ENCODE results near the gene ADCY9.
"Not testable (repeated sequence)": the region's sequence is repeated elsewhere in the genome, so short reads cannot be mapped to it uniquely, and the experiment has no call there.

Gene ADCY9

DNA sequence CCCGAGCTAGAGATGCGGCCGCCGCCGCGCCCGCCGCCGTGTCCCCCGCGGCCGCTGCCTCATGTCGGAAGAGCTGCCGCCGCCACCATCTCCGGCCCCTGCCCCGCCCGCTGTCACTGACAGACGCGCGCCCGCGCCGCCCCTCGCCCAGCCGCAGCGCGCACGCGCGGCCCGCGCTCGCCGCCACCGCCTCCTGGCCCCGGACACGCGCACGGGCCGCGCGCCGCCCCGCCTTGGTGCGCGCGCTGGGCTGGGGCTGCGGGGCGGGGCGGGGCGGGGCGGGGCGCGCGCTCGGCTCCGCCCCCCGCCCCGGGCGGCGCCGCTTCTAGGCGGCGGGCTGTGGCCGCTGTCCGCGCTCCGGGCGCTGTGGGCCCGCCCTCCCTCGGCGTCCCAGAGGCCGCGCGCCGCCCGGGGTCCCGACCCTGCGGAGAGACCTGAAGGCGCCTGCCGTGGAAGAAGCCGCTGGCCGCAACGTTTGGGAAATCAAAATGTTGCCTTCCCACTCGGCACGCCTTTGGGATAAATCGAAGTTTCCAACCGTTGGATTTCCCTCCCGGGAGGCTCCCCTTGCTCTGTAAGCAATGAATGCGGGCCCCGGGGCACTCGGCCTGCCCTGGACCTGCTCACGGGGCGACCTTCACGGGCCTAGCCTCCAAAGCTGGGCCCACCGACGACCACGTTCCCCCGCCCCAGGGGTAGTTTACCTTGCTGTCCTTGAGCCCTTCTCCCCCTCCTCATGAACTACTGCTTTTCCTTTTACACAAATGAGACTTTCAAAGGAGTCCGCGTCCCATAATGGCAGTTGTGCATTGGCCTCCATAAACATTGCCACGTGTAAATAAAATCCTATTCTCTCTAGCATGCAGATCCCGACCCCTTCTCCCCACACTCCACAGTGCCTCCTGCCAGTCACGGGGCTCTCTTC is at the start of gene ADCY9:
Gene ADCY9, minus strand, starts transcription at position 118 of the 925 bp plus-strand sequence. CDS start 1,000 bp downstream, outside the sequence.
- peak; percentile 80 for DNase-seq (ENCODE audit: low spot score)

DNA sequence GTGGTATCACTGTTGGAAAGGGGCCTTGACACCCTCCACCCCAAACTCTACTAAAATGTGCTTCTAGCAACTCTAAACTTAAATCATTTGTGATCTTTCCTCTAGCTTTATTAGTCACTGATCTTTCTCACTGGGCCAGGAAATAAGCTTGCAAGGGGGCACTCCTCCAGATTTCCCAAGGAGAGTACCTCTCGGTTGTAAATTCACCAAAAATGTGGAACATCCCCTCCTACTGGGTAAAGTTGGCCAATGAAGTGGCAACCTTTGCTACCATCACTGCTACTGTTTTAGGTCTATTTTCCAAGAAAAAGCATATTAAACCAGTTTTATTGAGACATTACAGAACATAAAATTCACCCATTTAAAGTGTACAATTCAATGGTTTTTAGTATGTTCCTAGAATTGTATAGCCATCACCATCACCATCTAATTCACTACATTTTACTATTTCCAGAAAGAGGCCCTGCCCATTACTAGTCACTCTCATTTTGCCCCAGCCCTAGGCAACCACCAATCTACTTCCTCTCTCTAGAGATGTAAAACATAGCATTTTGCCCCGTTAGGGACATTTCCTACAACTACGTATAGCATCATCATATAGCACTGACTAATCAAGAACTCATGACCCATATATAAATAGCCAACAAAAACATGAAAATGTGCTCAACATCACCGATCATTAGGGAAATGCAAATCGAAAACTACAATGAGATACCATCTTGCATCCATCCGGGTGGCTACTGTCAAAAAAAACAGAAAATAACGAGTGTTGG is 44.6 kb upstream of the ADCY9 start:
- DNase-seq (ENCODE audit: low spot score): no peak

DNA sequence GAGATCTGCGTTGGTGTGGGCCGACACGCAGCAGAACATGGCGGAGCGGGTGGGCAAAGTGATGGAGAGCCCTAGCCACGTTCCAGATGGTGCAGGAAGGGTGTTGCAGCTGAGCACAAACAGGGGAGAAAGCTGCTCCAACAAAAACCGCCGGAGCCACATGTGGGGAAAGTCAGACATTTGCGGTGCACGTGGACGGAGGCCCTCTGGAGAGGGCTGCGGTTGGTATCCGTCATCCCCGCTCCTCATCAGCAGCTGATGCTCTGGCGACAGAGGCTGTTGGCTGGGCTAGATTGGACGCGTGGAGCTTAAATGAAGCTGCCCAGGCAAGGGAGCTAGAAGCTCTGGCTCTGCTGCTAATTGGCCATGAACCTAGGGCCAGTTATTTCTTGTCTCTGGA is 43.5 kb upstream of the ADCY9 start:
- DNase-seq (ENCODE audit: low spot score): no peak

DNA sequence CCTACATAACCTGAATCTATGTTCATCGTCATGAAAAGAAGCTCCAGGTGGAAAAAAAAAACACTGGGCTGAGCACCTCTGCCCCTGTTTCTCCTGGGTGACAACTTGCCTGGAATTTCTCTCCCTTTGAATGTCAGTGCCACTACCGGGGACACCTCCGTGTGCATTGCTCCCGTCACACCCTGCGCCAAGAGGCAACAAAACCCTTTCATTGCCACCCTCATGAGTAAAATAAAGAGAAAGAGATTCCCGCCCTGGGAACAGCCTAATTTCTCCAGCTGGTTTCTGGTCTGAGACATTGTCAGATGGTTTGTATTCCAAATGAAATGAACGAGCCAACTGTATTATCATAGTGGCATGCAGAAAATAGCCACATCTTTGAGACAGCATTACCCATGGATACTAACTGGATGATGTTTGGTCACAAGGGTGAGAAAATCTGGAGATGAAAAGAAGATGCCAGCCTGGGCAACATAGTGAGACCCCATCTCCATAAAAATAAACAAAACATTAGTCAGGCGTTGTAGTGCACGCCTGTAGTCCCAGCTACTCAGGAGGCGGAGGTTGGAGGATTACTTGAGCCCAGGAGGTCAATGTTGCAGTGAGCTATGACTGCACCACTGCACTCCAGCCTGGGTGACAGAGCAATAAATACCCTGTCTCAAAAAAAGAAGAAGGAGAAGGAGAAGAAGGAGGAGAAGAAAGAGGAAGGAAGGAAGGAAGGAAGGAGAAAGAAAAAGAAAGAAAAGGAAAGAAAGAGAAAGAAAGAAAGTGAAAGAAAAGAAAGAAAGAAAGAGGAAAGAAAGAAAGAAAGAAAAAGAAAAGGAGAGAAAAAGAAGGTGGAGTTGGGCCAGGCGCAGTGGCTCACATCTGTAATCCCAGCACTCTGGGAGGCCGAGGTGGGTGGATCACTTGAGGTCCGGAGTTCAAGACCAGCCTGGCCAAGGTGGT is 42.2 kb upstream of the ADCY9 start:
- no peak for DNase-seq (ENCODE audit: low spot score)

DNA sequence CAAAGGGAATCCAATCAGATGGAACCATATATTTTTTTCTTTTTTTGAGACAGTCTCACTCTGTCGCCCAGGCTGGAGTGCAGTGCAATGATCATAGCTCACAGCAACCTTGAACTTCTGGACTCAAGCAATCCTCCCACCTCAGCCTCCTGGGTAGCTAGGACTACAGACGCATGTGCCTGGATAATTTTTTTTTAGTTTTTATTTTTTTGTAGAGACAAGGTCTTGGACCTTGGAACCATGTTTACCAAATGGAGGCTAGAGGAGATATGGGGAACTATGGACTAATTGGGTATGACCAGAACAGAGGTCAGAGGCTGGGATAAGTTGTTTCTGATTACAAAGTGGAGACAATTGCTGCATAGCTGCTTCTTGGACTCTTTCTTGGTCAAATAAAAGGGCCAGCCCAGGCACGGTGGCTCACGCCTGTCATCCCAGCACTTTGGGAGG is 41.2 kb upstream of the ADCY9 start:
- DNase-seq (ENCODE audit: low spot score): no peak

DNA sequence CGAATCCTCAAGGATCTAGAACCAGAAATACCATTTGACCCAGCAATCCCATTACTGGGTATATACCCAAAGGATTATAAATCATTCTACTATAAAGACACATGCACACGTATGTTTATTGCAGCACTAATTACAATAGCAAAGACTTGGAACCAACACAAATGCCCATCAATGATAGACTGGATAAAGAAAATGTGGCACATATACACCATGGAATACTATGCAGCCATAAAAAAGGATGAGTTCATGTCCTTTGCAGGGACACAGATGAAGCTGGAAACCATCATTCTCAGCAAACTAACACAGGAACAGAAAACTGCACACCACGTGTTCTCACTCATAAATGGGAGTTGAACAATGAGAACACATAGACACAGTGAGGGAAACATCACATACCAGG is 40.3 kb upstream of the ADCY9 start:
- DNase-seq (ENCODE audit: low spot score): not testable (repeated sequence)

DNA sequence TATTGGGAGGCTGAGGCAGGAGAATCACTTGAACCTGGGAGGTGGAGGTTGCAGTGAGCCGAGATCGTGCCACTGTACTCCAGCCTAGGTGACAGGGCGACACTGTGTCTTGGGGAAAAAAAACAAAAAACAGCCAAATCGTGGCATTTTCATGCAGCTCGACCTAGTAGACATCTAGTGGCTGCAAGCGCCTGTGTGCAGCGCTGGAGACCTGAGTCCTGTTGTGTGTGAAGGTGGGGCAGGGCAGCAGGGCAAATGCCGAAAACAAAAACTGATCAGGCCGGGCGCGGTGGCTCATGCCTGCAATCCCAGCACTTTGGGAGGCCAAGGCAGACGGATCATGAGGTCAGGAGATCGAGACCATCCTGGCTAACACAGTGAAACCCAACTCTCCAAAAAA is 37.1 kb upstream of the ADCY9 start:
- not testable (repeated sequence) for DNase-seq (ENCODE audit: low spot score)

DNA sequence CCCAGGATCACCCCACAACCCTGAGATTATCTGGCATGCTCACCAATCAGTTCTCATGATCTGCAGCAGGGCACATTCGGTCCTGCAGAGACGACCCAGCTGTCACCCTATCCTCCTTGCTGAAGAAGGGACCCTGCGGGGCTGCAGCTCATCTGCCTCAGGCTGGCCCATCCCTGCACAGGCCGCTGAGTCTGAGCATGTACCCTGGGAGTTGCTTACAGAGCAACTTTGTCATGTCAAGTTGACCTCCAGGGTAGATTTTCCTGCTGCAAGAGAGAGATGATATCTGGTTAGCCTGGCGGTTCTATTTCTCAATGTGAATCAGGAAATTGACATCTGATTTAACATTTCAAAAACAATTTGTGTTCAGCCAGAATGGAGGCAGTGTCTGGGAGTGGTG is 36.0 kb upstream of the ADCY9 start:
- no peak for DNase-seq (ENCODE audit: low spot score)

DNA sequence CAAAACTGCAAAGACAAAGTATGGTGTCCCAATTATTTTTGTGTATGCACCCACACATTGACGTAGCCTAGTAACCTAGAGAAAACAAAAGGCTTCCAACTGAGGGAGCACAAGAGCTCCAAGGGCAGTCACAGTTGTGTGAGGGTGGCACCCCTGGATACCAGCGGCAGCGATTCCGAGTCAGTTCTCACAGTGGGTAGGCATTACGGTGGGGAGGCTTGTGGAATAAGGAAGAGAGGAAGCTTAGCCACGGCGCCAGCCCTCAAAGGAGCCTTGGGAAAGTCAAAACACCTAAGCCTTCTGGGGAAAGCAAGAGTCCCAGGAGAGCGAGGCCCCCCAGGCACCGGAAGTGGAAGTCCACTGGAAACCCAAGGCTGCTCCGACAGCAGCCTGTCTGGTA is 31.0 kb upstream of the ADCY9 start:
- no peak for DNase-seq (ENCODE audit: low spot score)

DNA sequence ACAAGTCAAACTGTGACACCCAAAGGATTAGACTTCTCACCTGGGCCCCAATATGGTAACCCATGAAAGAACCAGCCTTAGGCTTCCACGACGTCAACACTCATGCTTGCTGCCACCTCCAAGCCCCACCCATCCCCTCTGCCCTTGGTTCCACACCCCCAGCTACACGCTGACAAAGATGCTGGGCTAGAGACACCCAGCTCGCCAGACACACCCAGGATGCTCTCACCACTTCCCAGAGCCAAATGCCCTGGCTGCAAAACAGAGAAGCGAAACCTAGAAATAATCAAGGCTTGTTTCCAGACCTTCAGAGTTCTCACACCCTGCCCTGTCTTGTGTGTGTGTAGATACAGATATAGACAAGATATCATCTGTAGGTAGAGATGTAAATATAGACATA is 26.0 kb upstream of the ADCY9 start:
- DNase-seq (ENCODE audit: low spot score): no peak

DNA sequence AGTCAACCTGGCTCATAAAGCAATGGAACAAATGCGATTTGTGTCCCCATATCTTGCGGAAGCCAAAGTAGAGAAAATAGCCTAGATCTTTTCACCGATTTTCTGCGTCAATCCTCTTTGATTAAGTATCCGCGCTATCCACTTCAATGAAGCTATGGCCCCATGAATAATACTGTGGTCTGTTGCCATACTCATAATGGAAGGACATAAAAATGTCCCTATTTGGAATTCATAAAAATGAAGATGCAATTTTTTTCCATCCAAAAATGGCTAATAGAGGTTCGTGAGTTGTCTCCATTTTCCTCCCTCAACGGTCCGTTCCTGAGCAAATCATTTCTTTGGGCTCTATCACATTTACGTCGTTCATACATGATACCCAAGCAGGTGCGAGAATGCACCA is 25.4 kb upstream of the ADCY9 start:
- DNase-seq (ENCODE audit: low spot score): no peak

DNA sequence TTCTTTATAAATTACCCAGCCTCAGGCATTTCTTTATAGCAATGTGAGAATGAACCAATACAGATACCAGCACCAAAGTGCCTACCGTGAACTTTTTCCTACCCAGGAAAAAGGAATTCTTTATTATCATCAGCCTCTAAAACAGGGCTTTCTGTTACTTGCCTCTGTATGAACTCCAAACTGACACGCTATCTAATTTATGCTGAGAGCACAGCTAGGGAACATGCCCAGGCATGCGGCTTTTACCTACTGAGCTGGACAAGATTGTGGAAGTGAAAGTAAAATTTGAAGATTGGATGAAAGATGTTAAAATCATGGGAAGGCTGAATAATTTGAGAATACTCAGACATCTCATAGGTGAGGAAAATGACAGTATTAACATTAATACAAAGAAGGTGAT is 24.4 kb upstream of the ADCY9 start:
- DNase-seq (ENCODE audit: low spot score): no peak

DNA sequence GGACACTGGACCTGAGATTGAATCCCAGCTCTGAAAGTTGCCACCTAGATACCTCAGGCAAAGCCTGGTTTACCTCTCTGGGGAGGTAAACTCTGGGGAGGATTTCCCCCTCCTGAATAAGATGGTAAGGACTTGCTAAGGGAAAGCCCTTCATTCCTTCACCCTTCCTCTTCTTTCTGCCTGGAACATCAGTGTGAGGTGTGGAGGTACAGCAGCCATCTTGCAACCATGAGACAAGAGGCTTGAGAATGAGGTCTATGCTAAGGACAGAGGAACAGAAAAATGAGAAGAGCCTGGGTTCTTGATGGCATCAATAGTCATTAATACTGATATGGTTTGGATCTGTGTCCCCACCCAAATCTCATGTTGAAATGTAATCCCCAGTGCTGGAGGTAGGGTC is 23.7 kb upstream of the ADCY9 start:
- DNase-seq (ENCODE audit: low spot score): no peak

DNA sequence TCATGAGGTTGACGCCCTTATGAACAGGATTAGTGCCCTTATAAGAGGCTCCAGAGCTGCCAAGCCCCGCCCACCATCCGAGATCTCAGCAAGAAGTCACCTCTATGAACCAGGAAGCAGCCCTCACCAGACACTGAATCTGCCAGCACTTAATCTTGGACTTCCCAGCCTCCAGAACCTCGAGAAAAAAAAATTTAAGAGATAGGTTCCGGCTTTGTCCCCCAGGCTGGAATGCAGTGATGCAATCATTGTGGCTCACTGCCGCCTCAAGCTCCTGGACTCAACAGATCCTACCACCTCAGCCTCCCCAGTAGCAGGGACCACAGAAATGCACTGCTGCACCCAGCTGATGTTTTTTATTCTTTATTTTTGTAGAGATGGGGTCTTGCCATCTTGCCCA is 22.5 kb upstream of the ADCY9 start:
- no peak for DNase-seq (ENCODE audit: low spot score)

DNA sequence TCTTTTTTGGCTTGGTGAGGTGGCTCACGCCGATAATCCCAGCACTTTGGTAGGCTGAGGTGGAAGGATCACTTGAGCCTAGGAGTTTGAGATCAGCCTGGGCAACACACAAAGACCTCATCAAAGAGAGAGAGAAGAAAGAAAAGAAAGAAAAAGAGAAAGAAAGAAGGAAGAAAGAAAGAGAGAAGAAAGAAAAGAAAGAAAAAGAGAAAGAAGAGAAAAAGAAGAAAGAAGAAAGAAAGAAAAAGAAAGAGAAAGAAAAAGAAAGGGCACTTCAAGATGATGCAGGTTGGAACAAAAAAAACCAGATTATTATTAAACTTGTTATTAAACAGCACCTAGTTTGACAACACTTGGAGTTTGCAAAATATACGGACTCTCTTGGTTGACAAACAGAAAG is 21.2 kb upstream of the ADCY9 start:
- DNase-seq (ENCODE audit: low spot score): no peak

DNA sequence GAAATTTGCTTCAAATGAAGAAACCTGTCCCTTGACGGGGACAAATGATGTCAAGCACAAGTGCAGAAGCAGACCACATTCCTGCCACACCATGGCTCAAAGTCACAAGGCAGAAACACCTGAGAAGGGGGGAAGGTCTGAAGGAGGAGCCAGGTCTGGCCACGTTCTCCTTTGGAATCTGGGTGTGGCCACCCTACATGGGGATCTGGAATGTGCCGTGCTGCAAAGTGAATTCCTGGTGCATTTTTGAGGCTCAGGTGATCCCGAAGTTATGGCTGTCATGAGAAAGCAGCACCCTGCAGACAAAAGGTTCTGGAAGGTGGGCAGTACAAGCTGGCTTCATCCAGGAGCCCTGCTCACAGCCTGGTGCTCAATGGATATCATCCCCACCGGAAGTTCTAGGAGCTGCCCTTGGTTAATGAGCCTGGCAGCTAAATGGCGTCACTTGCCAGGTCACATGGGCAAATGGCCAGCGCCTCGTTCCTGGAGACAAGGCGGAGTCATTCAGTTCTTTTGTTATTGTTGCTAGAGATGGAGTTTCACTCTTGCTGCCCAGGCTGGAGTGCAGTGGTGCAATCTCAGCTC is 20.1 kb upstream of the ADCY9 start:
- no peak for DNase-seq (ENCODE audit: low spot score)

DNA sequence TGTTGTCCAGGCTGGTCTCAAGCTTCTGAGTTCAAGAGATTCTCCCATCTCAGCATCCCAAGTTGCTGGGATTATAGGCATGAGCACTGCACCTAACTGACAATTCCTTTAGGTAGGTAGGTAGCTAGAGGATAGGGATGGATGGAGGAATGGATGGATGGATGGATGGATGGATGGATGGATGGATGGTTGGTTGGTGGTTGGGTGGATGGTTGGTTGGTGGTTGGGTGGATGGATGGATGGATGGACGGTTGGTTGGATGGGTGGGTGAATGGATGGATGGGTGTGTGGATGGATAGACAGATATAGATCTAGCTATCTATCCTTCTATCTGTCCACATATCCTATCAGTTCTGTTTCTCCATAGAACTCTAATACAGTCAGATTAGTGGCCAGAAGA is 19.3 kb upstream of the ADCY9 start:
- no peak for DNase-seq (ENCODE audit: low spot score)

DNA sequence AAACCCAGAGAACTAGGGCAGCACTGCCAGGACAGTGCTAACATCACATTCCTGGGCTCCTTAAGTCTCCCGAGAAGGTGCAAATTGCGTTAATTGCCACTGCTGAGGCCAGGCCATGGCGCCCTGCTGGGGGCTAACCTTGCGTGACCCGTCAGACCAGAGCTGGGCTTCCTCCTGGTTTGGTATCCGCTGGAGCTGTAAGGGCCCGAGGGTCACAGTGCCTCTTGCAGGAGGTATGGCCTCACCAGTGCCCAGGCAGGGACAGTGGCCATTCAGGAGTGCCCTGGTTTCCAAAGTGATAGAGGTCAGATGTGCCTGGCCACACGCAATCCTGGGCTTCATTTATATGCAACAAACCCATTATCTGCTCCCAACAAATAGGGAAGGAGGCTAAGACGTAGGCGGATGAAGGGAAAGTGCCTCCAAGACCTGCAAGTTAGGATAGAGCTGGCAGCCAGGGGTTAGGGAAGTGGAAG is 17.7 kb upstream of the ADCY9 start:
- no peak for DNase-seq (ENCODE audit: low spot score)

DNA sequence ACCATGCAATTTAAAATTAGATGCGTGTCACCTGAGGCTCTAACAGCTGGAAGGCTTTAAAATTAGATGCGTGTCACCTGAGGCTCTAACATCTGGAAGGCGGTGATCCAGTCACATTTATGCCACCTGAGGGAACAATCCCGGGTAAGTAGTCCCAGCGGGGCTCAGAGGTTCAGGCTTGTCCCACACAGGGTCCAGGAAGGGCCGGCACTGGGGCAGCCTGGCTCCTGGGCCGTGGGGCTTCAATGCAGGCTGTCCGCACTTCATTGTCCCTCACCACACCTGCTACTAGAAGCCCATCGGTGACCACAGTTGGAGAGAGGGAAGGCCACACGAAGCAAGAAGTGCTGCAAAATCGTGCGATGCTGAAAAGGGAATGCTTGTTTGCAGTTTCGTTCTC is 15.4 kb upstream of the ADCY9 start:
- no peak for DNase-seq (ENCODE audit: low spot score)

DNA sequence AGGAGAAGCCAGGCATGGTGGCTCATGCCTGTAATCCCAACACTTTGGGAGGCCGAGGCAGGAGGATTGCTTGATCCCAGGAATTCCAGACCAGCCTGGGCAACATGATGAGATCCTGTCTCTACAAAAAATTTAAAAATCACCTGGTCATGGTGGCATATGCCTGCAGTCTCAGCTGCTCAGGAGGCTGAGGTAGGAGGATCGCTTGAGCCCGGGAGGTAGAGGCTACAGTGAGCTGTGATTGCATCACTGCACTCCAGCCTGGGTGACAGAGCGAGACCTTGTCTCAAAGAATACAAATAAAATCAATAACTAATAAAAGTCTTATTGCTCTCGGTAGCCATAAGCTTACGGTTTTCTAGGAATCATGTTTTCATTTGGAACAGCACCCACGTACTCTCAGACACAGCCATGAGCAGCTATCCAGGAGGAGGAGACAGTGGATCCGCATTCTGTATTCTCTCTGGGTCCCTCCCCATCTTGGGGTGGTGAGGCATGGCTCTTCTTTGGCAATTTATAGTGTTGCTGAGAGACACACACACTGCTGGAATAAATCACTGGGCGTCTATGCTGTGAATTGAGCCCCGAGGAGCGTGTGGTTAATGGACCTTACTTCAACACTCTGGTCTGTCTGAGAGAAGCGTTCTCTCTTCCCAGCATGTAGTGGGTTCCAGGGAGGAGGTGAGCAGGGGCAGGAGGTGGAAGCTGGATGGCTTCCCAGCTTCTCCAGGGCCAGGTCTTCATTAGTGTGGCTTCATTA is 8.5 kb upstream of the ADCY9 start:
- DNase-seq (ENCODE audit: low spot score): no peak
